ENCODE measurements around the gene ATP9B.

ATP9B gene

GRCh38 chr18:79217979-79218604 lies 148.9 kb downstream of the ATP9B start:
- no peak for DNase-seq (ENCODE audit: low read depth)

GRCh38 chr18:79218605-79219190 lies 149.5 kb downstream of the ATP9B start:
- H3K4me3 ChIP-seq (ENCODE audit: low read depth, low read length): no peak overlapping the region

More at GRCh38 chr18:79217979-79218604, 148.9 kb downstream of the ATP9B start:
- no peak overlapping the region for H3K4me3 ChIP-seq (ENCODE audit: low read depth, low read length)

DNA sequence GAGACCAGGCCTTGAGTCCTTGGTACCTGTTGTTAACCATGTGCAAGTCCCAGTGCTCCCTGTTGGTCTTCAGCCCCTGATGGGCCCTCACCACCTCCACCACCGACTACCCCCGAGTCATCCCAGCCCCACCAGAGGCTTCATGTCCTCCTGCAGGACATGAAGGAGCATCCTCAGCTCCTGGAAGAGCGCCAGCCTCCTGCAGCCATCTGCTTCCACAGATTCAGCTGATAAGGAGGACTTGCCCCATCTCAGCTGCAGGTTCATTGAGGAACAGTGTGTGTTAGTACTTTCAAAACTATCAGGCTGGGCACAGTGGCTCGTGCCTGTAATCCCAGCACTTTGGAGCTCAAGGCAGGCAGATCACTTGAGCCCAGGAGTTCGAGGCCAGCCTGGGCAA lies 151.9 kb downstream of the ATP9B start:
- DNase-seq (ENCODE audit: low read depth): no peak

More at GRCh38 chr18:79218605-79219190, 149.5 kb downstream of the ATP9B start:
- DNase-seq (ENCODE audit: low read depth): no peak

DNA sequence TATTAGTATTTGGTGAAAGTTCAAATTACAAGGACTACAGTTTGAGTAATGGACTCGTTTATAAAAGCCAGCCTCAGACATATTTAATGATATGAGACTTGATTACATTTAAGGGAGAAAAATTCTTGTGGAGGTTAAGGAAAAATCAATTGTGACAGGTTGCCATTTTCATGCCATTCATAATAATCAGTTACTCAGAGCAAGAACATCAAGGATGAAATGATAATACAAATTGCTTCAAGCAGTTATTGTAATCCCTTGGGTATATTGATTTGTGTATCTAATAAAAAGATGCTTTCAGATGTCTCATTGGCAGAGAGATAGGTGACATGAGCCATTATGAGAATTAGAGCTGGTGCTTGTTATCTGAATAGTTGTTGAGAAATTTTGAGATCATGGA lies 153.6 kb downstream of the ATP9B start:
- DNase-seq (ENCODE audit: low read depth): no peak
- H3K4me3 ChIP-seq (ENCODE audit: low read depth, low read length): no peak overlapping the region

More for the DNA sequence above, 151.9 kb downstream of the ATP9B start:
- no peak overlapping the region for H3K4me3 ChIP-seq (ENCODE audit: low read depth, low read length)

DNA sequence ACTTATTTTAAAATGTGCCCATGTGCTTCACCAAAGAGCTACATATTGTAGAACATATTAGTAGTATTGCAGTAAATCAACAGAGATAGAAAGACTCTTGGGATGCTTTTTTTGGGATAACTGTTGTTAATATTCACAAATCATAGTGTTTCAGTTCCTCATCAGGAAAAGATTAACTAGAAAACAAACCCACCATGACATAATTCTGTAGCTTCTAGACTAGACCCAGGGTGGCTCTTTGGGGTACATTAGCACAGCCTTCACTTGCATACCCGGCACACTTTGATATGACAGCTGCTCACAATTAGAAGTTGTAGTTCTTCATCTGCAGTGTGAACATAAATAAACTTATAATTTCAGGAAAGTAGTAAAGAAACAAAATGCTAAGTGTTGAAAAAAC lies 154.2 kb downstream of the ATP9B start:
- no peak overlapping the region for H3K4me3 ChIP-seq (ENCODE audit: low read depth, low read length)
- DNase-seq (ENCODE audit: low read depth): no peak

DNA sequence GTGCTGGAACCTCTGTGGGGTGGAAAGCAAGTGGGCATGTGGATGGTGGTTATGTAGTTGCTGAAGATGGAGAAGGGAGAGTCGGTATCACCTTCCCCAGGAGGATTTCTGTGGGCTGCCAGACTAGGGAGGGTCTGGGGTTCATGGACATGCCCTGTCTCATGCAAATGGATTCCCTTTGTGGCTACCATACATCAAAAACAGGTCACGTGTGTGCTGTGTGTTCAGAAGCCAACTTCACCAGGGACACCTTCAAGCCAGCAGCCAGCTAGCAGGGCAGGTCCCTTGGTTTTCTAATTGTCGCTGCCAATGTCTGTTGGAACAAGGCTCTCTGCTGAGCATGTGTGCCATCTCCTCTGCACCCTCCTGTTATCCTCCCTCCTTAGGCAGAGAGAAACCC lies 155.2 kb downstream of the ATP9B start:
- no peak for DNase-seq (ENCODE audit: low read depth)

GRCh38 chr18:79227621-79228020 lies 158.4 kb downstream of the ATP9B start:
- H3K4me3 ChIP-seq (ENCODE audit: low read depth, low read length): no peak overlapping the region
- no peak for DNase-seq (ENCODE audit: low read depth)

More for the DNA sequence above, 155.2 kb downstream of the ATP9B start:
- H3K4me3 ChIP-seq (ENCODE audit: low read depth, low read length): no peak overlapping the region

- H3K4me3 ChIP-seq (ENCODE audit: low read depth, low read length): no peak overlapping the region
- DNase-seq (ENCODE audit: low read depth): no peak
These were observed 160.2 kb downstream of the ATP9B start for GRCh38 chr18:79229431-79229830.

- no peak overlapping the region for H3K4me3 ChIP-seq (ENCODE audit: low read depth, low read length)
- no peak for DNase-seq (ENCODE audit: low read depth)
These were observed 165.2 kb downstream of the ATP9B start for GRCh38 chr18:79234438-79234837.

- H3K4me3 ChIP-seq (ENCODE audit: low read depth, low read length): no peak overlapping the region
- DNase-seq (ENCODE audit: low read depth): no peak
These were observed 170.4 kb downstream of the ATP9B start for GRCh38 chr18:79239631-79240030.

DNA sequence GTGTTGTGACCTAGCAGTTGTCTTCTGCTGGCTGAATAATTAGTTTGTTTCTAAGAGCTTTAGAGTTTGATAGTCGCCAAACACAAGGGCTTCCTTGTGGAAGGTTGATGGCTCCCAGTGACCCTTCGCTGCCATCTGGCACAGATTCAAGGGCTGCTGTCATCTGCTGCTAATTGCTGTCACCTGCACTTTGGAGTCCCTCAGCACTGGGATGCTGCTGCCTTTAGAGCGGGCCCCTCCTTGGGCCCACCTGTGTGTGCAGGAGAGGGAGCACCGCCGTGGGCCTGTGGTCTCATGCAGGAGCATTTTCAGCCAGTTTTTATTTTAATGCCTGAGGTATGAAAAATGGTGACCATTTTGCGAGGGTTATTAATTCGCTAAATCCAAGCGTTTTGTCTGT lies 172.6 kb downstream of the ATP9B start:
- H3K4me3 ChIP-seq (ENCODE audit: low read depth, low read length): no peak overlapping the region
- DNase-seq (ENCODE audit: low read depth): no peak

GRCh38 chr18:79242246-79242645 lies 173.1 kb downstream of the ATP9B start:
- no peak for DNase-seq (ENCODE audit: low read depth)
- no peak overlapping the region for H3K4me3 ChIP-seq (ENCODE audit: low read depth, low read length)

GRCh38 chr18:79245517-79246001 lies 176.4 kb downstream of the ATP9B start:
- H3K4me3 ChIP-seq (ENCODE audit: low read depth, low read length): no peak overlapping the region
- no peak for DNase-seq (ENCODE audit: low read depth)

DNA sequence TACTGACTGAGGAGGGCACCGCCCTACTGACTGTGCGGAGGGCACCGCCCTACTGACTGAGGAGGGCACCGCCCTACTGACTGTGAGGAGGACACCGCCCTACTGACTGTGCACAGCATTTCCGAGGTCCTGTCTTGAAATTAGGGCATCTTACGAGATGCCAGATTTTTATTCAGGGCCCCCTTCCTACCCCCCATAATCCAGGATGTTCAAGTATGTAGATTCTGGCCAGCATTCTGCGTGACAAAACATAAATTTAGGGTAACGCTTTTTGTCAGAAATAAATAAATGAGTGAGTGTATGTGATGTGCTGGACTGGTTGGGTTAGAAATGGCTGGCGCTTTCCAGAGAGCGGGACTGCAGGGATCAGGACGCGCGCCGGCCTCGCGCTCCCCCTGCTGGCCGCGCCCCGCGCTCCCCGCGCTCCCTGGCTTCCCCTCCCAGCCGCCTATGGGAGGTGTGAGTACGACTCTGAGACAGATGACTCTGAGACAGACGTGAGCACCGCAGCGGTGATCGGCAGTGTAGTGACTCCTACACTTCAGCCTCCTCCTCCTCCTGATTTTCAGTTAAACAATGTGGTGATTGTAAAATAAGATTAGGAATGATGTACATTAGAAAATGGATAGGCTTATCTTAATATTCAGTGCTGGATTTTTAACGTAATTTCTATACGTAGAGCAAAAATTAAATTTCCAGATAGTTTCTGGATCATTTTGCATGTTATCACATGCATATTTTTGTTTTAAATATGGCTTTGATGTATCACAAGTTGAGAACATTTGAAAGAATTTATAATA lies 177.3 kb downstream of the ATP9B start:
- peak; percentile 21 for DNase-seq (ENCODE audit: low read depth)
- no peak overlapping the region for H3K4me3 ChIP-seq (ENCODE audit: low read depth, low read length)

DNA sequence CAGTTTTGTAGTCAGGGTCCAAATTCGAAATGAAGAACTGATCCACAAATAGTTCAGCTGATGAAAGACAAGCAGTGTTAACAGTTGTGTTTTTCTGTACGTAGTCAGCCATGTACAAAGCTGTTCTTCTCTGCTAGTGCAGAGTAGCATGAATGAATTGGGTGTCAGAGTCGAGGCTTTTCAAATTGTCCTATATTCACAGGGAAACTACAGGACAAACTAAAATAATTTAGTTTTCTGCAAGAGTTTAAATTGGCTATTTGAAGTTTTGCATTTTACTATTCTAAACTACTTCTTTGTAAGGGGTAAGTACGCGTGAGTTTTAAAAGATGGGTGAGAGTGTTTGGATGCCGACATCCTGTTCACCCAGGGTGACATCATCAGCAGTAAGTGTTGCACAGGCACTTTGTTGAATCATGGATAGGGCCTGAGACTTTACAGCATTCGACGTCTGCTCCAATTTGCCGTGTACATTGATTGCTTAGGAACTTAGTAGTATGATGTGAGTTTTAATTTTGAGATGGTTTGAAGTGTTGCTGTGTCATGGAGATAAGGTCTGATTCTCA lies 179.4 kb downstream of the ATP9B start:
- DNase-seq (ENCODE audit: low read depth): no peak

GRCh38 chr18:79250301-79250981 lies 181.2 kb downstream of the ATP9B start:
- no peak for DNase-seq (ENCODE audit: low read depth)
- H3K4me3 ChIP-seq (ENCODE audit: low read depth, low read length): no peak overlapping the region

More for the DNA sequence above, 179.4 kb downstream of the ATP9B start:
- no peak overlapping the region for H3K4me3 ChIP-seq (ENCODE audit: low read depth, low read length)

DNA sequence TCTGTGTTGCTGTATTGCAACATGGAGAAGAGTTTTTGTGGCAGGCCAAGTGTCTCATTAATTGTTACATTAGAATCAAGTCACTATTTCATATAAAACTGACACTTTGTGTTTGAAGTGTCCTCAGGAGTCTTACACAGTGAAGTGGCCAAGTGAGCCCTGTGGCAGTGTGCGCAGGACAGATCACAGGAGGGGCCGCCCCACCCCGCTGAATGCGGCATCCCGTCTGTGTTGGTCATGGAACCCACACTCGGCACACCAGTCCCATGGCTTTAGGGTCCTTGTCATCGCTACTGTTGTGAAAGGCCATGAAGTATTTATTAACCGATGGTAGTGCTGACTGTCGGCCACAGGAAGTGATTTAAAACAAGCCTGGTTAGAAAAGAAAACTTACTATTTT lies 181.8 kb downstream of the ATP9B start:
- DNase-seq (ENCODE audit: low read depth): no peak
- H3K4me3 ChIP-seq (ENCODE audit: low read depth, low read length): no peak overlapping the region

DNA sequence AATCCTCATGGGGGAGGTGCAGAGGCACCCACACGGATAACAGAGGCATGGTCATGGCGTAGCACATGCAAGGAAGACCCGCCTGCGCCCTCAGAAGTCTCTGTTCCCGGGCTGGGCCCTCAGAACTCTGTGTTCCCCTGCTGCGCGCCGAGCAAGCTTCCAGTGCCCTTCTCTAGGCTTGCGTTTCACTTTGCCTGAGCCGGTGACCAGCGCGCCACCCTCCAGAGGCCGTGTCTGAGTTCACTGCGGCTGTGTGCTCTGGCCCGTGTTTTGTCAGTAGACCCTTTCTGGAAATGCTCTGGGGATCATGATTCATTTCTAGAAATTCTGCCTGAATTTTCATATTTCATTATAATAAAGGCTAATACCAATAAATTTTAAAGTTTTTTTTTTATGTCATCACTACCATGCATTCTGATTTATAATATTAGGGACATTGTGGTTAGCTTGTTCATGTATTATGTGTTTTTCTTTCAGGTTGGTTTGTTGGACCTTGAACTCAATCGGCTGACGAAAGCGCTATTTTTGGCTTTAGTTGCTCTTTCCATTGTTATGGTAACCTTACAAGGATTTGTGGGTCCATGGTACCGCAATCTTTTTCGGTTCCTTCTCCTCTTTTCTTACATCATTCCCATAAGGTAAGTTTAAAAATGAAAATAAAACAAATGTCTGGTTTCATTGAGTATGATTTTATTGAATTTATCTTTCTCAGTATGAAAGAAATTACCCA lies 183.9 kb downstream of the ATP9B start:
- no peak for DNase-seq (ENCODE audit: low read depth)
- no peak overlapping the region for H3K4me3 ChIP-seq (ENCODE audit: low read depth, low read length)

DNA sequence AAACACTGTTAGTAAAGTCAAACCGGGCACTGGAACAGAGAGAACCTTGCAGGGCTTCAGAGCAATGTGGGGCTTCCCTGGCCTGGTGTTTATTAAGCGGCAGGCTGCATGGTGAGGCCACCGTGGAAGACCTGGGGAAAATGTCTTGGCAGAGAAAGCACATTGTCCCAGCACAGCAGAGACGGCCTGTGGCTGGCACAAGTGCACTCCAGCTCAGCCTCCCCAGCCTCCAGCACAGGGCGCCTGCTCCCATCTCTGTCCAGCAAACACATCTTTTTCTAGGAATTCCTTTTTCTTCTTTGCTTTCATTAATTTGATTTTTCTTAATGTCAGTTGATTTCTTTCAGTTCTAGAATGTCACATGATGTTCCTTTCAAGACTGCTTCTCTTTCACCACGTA lies 188.3 kb downstream of the ATP9B start:
- DNase-seq (ENCODE audit: low read depth): no peak
- H3K4me3 ChIP-seq (ENCODE audit: low read depth, low read length): no peak overlapping the region

All from skeletal muscle cell (primary cell).